ENCODE measurements around the gene BFSP2. TPM values are rescaled to one million over a fixed set of nuclear protein-coding genes. Genes with fewer than 3 reads are reported as not detected.
"Not testable (repeated sequence)": the region's sequence is repeated elsewhere in the genome, so short reads cannot be mapped to it uniquely, and the experiment has no call there.

The BFSP2 gene
- total RNA-seq, 6 experiments from 2014 or later = not detected

- Histone ChIP-seq H3K27ac (no peak overlapping the region), H3K4me3 (no peak overlapping the region), H3K36me3 (no peaks in the 10 kb centered on the region), H3K27me3 (no peaks in the 10 kb centered on the region), H3K4me1 (no peaks in the 10 kb centered on the region), H3K9me3 (no peaks in the 10 kb centered on the region)
- WGBS (ENCODE audit: insufficient coverage, low coverage, low lambda C conversion rate, missing lambda C conversion rate) = 95% methylated on average over 8 of the region's 12 CpGs
- DNase-seq (no peak), ATAC-seq (peak in 1 of 4 donors; percentile 14)
- intact Hi-C loops (cut with DNase I) = no loop called here
- TF ChIP-seq POLR2A (IDR thresholded peaks at IDR 0.05) (no peak), CTCF (IDR thresholded peaks at IDR 0.05) (no peak)
These were observed 90.9 kb downstream of the BFSP2 start for GRCh38 chr3:133490468-133491351.

- H3K27me3 ChIP-seq = no peaks in the 10 kb centered on the region
- H3K4me1 ChIP-seq = no peaks in the 10 kb centered on the region
- no peaks in the 10 kb centered on the region for H3K36me3 ChIP-seq
- intact Hi-C loops (cut with DNase I) = no loop called here
- no peaks in the 10 kb centered on the region for H3K9me3 ChIP-seq
- DNase-seq (no peak), ATAC-seq (no peak)
- WGBS (ENCODE audit: insufficient coverage, low coverage, low lambda C conversion rate, missing lambda C conversion rate) = 80% methylated on average over 1 of the region's 3 CpGs
- TF ChIP-seq CTCF (IDR thresholded peaks at IDR 0.05) (no peak), POLR2A (IDR thresholded peaks at IDR 0.05) (no peak)
- H3K27ac ChIP-seq = no peak overlapping the region
- H3K4me3 ChIP-seq = no peak overlapping the region
These were observed 91.7 kb downstream of the BFSP2 start for GRCh38 chr3:133491481-133492059.

GRCh38 chr3:133492159-133492741, 92.4 kb downstream of the BFSP2 start:
- ATAC-seq (no peak), DNase-seq (no peak)
- Histone ChIP-seq H3K27me3 (no peaks in the 10 kb centered on the region), H3K36me3 (no peaks in the 10 kb centered on the region), H3K4me1 (no peaks in the 10 kb centered on the region), H3K27ac (no peak overlapping the region), H3K4me3 (no peak overlapping the region), H3K9me3 (no peaks in the 10 kb centered on the region)
- intact Hi-C loops (cut with DNase I) = no loop called here
- WGBS (ENCODE audit: insufficient coverage, low coverage, low lambda C conversion rate, missing lambda C conversion rate) = 100% methylated on average over 3 of the region's 6 CpGs
- TF ChIP-seq CTCF (IDR thresholded peaks at IDR 0.05) (no peak), POLR2A (IDR thresholded peaks at IDR 0.05) (no peak)

- Histone ChIP-seq H3K9me3 (no peaks in the 10 kb centered on the region), H3K36me3 (no peaks in the 10 kb centered on the region), H3K27ac (no peak overlapping the region), H3K4me3 (no peak overlapping the region), H3K27me3 (no peaks in the 10 kb centered on the region), H3K4me1 (no peaks in the 10 kb centered on the region)
- peak in 3 of 4 donors; percentile 13 to 23 (median 23) for TF ChIP-seq CTCF (IDR thresholded peaks at IDR 0.05)
- TF ChIP-seq POLR2A (IDR thresholded peaks at IDR 0.05) = no peak
- ATAC-seq (peak; percentile 39 to 64 (median 46)), DNase-seq (no peak)
- 65% methylated on average over 5 of the region's 6 CpGs for WGBS (ENCODE audit: insufficient coverage, low coverage, low lambda C conversion rate, missing lambda C conversion rate)
- intact Hi-C loops (cut with DNase I) = no loop called here
These were observed 94.6 kb downstream of the BFSP2 start for GRCh38 chr3:133494469-133494868.

GRCh38 chr3:133502542-133502941, 102.7 kb downstream of the BFSP2 start:
- H3K27ac ChIP-seq; DNase-seq; ATAC-seq; H3K9me3 ChIP-seq; intact Hi-C loops (cut with DNase I); H3K4me3 ChIP-seq; H3K27me3 ChIP-seq; H3K36me3 ChIP-seq: not testable (repeated sequence)
- 100% methylated on average over 1 of the region's 2 CpGs for WGBS (ENCODE audit: insufficient coverage, low coverage, low lambda C conversion rate, missing lambda C conversion rate)
- H3K4me1 ChIP-seq = peaks cover 0 to 20% (median 4%) of the 10 kb centered on the region in 4 donors
